Gastroesophageal sphincter (tissue), 3 donors: ENCODE measurements around the gene UTS2B.

ENCODE experiments used
- CTCF ChIP-seq, 4 experiments: fragments of 200-600 bp in 2 of 4; fragments of 450-650 bp in 2 of 4; sonication (generic) in 1 of 4; IDR thresholded peaks; one replicate each; pipeline ENCODE4 v1.5.1; 2017 to 2019; ENCODE audit warnings: antibody characterized with exemption in 4 of 4, mild to moderate bottlenecking in 2 of 4, moderate library complexity in 2 of 4
- POLR2A ChIP-seq, 2 donors: fragments of 450-650 bp; IDR thresholded peaks; one replicate each; pipeline ENCODE4 v1.6.1; 2017; ENCODE audit warnings: antibody characterized with exemption in 2 of 2, mild to moderate bottlenecking in 2 of 2, moderate library complexity in 1 of 2
- POLR2AphosphoS5 ChIP-seq: sonication (generic); formaldehyde crosslinking; IDR thresholded peaks from one replicate; pipeline ENCODE4 v1.6.1; 2017; ENCODE audit warnings: antibody characterized with exemption

DNA sequence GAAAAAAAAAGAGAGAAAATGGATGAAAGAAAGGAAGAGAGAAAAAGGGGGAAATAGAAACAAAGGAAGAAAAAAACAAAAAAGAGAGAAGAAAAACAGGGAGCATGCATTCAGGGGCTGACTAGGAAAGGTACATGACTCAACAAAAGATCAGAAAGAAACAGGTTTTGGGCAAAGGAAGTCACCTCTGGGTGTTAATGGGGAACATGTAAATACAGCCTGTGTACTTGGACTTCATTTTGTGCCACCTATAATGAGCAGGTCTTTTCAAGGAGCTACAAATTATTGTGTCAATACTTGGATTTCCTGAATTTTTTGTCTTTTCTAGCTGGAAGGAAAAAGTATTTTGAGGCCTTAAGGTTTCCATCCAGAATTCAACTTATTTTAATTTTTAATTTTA lies 54.6 kb downstream of the UTS2B start:
- no peak for TF ChIP-seq POLR2AphosphoS5
- no peak for TF ChIP-seq POLR2A (IDR thresholded peaks at IDR 0.05)
- no peak for TF ChIP-seq CTCF (IDR thresholded peaks at IDR 0.05)
